A549 treated with DMSO at 1 μM for 4 hours (cell line): ENCODE results near the gene GZF1. TPM values are rescaled to one million over a fixed set of nuclear protein-coding genes. Genes with fewer than 3 reads are reported as not detected.

Source experiments
- total RNA-seq: library from RNA; stranded (reverse); fragments of 200-300 nt; extraction: Qiagen RNA extraction; gene quantifications from 5 replicates; pipeline ENCODE4 v1.2.3, GENCODE V29; 2022; ENCODE audit warnings: low read depth

Gene GZF1
- total RNA-seq = 9.5 to 13.2 TPM (median 11.6 TPM) in 5 replicates

GRCh38 chr20:23361476-23362391 is at the start of gene GZF1:
GZF1 (plus strand) TSS chr20:23362182; CDS start chr20:23364384, 2,202 bp downstream.

GRCh38 chr20:23350196-23350903 is 11.6 kb upstream of the GZF1 start, which contains the start of gene NXT1:
NXT1 (plus strand) TSS chr20:23350791; CDS start chr20:23354042, 3,251 bp downstream.

GRCh38 chr20:23420943-23421931 is 59.3 kb downstream of the GZF1 start, which contains the start of gene NAPB:
NAPB (minus strand) TSS chr20:23421488; CDS start chr20:23421402, 86 bp downstream.

Other genes starting within 250 kb of the GZF1 start
- gene NXT1, start 11.4 kb upstream of the GZF1 start, total RNA-seq = 57.9 to 74.5 TPM (median 70.9 TPM) in 5 replicates
- gene NAPB, start 59.3 kb downstream of the GZF1 start, total RNA-seq = 3.2 to 4.2 TPM (median 3.9 TPM) in 5 replicates
- not detected in 5 replicates for gene CSTL1, start 77.5 kb downstream of the GZF1 start, total RNA-seq
- gene CST11, start 90.7 kb downstream of the GZF1 start, total RNA-seq = not detected in 5 replicates
- not detected in 5 replicates for gene CST8, start 128.9 kb downstream of the GZF1 start, total RNA-seq
- not detected in 5 replicates for gene CST9L, start 206.3 kb downstream of the GZF1 start, total RNA-seq
- gene CST9, start 243.7 kb downstream of the GZF1 start, total RNA-seq = not detected in 5 replicates